Measurements from ENCODE around the gene HNRNPUL1. TPM values are rescaled to one million over a fixed set of nuclear protein-coding genes. Genes with fewer than 3 reads are reported as not detected.

Gene HNRNPUL1
- total and polyA plus RNA-seq, 2 of the 8 experiments (the other 6 are each of a cell fraction or from before 2014, with no cell fraction given), result 99.5 to 264 TPM

- Histone ChIP-seq H3K27ac (ENCODE audit: low read depth, low read length) (no peak overlapping the region), H3K23ac (ENCODE audit: insufficient read length) (no peak overlapping the region), H4K20me1 (replicated peaks in 1 of 2; ENCODE audit: control insufficient read depth in 1 of 2, insufficient read depth in 2 of 2, low read length in 2 of 2) (peaks cover 15 to 26% of the 10 kb centered on the region in 2 experiments), H3K23me2 (ENCODE audit: low read depth, low read length) (no peaks in the 10 kb centered on the region), H2BK15ac (ENCODE audit: low read length) (no peak overlapping the region), H3K4ac (replicated peaks; ENCODE audit: insufficient read length, low read depth, low read length) (no peak overlapping the region), H2AFZ (ENCODE audit: low read length) (no peak overlapping the region), H3K36me3 (ENCODE audit: control insufficient read depth in 2 of 4, insufficient read depth in 4 of 4, low read length in 3 of 4) (peaks cover 69 to 98% (median 95%) of the 10 kb centered on the region in 4 experiments), H3K4me2 (ENCODE audit: insufficient read depth in 1 of 2, low read depth in 2 of 2, low read length in 2 of 2) (no peak overlapping the region), H3K79me1 (ENCODE audit: low read depth, low read length) (peaks cover 2% of the 10 kb centered on the region; the same call in 1 of the 2 replicates), H4K8ac (ENCODE audit: extremely low read depth, insufficient read depth, low read length) (no peak overlapping the region), H2AK5ac (ENCODE audit: low read depth, low read length) (no peak overlapping the region), H3K9ac (replicated peaks in 1 of 4; ENCODE audit: extremely low read depth in 1 of 4, low read depth in 3 of 4, low read length in 3 of 4) (no peak overlapping the region), H3K18ac (ENCODE audit: extremely low read depth, low read length) (no peak overlapping the region), H4K5ac (ENCODE audit: insufficient read length, low read depth, low read length) (no peak overlapping the region), H2BK5ac (ENCODE audit: low read depth, low read length) (no peak overlapping the region), H3K79me2 (ENCODE audit: control insufficient read depth in 1 of 2, insufficient read depth in 2 of 2, low read length in 2 of 2) (no peaks in the 10 kb centered on the region), H4K91ac (replicated peaks; ENCODE audit: insufficient read length, low read length) (no peak overlapping the region), H3K9me3 (ENCODE audit: insufficient read depth in 2 of 2, low read depth in 1 of 2, low read length in 1 of 2) (no peaks in the 10 kb centered on the region), H2BK120ac (replicated peaks; ENCODE audit: low read depth, low read length) (no peak overlapping the region), H3K27me3 (replicated peaks in 1 of 4; ENCODE audit: control insufficient read depth in 3 of 4, extremely low read depth in 1 of 4, insufficient read depth in 3 of 4, low read length in 3 of 4) (no peaks in the 10 kb centered on the region), H3K56ac (replicated peaks; ENCODE audit: insufficient read length, low read depth, low read length) (no peak overlapping the region), H3K4me1 (replicated peaks in 1 of 4; ENCODE audit: control insufficient read depth in 3 of 4, insufficient read depth in 4 of 4, low read length in 3 of 4) (no peaks in the 10 kb centered on the region), H3K4me3 (ENCODE audit: extremely low read depth in 1 of 4, insufficient read depth in 2 of 4, low read depth in 3 of 4, low read length in 4 of 4) (no peak overlapping the region), H3K14ac (ENCODE audit: insufficient read length) (no peak overlapping the region), H2BK12ac (ENCODE audit: low read depth, low read length) (no peak overlapping the region), H2BK20ac (ENCODE audit: low read length) (no peak overlapping the region)
- CTCF ChIA-PET (ENCODE audit: partially characterized antibody), result interaction anchor here (0.9 to 7.8 kb wide), 6 partner anchors 7 to 36 kb away, joined by 3 to 63 read pairs (median 3); no protein-coding TSS in a partner anchor
- 97% methylated on average over 10 of the region's 10 CpGs; no CpG with 5 or more reads in 1 of the 2 experiments for WGBS, 2 experiments (ENCODE audit: extremely low coverage in 1 of 2, insufficient coverage in 1 of 2, insufficient read length in 1 of 2, insufficient replicate concordance in 2 of 2, low coverage in 1 of 2, low lambda C conversion rate in 2 of 2, missing lambda C conversion rate in 1 of 2)
- DNase-seq (ENCODE audit: low read depth in 1 of 2, low spot score in 2 of 2) (no peak), FAIRE-seq (no peak)
- POLR2A ChIA-PET (ENCODE audit: partially characterized antibody), result interaction anchor here (0.5 to 38.6 kb wide), 5 partner anchors 4 to 1436 kb away, joined by 3 to 579 read pairs (median 4); partner anchors contain the start of genes CCDC97 and HNRNPUL1
- no peak for TF ChIP-seq SP2 (IDR thresholded peaks at IDR 0.05; ENCODE audit: low read length)
- no peak for TF ChIP-seq RNF2 (IDR thresholded peaks at IDR 0.05; ENCODE audit: borderline replicate concordance, low read depth, low read length, missing control alignments, poor library complexity, severe bottlenecking)
- no peak for TF ChIP-seq KDM4A (IDR thresholded peaks at IDR 0.05; ENCODE audit: low read depth, low read length, severe bottlenecking)
- TF ChIP-seq HDAC6 (IDR thresholded peaks at IDR 0.05; ENCODE audit: low read depth, low read length), result no peak
- TF ChIP-seq SP4 (IDR thresholded peaks at IDR 0.05; ENCODE audit: low read length), result no peak
- TF ChIP-seq TEAD4 (IDR thresholded peaks at IDR 0.05; ENCODE audit: low read depth, low read length), result no peak
- TF ChIP-seq RAD21 (IDR thresholded peaks at IDR 0.05 in 1 of 2, conservative IDR thresholded peaks at IDR 0.05 in 1 of 2; ENCODE audit: low read depth in 2 of 2, low read length in 2 of 2), result no peak
- TF ChIP-seq ASH2L (IDR thresholded peaks at IDR 0.05; ENCODE audit: low read length), result no peak
- TF ChIP-seq TAF1 (IDR thresholded peaks at IDR 0.05; ENCODE audit: low read depth, low read length), result no peak
- TF ChIP-seq JUND (IDR thresholded peaks at IDR 0.05; ENCODE audit: low read length), result no peak
- TF ChIP-seq KDM1A (IDR thresholded peaks at IDR 0.05; ENCODE audit: borderline replicate concordance, low read length), result no peak
- no peak for TF ChIP-seq TCF12 (IDR thresholded peaks at IDR 0.05; ENCODE audit: low read depth, low read length)
- no peak for TF ChIP-seq BACH1 (IDR thresholded peaks at IDR 0.05; ENCODE audit: low read length)
Observed at GRCh38 chr19:41299046-41299754, 35.0 kb downstream of the HNRNPUL1 start.
